Ramos (cell line): ENCODE results near the gene UBR4.

Experiments
- in situ Hi-C: fragments of 300-500 bp; cut with MboI; formaldehyde crosslinking; loops from one replicate; pipeline ENCODE4 v1.14.3; 2022; ENCODE audit warnings: low sequenced_read_pairs; ENCODE audit not compliant: unreplicated experiment

Gene UBR4

GRCh38 chr1:19028110-19028509 lies 182.0 kb downstream of the UBR4 start:
- in situ Hi-C loops, result no loop called here
